Fibroblast of mammary gland (primary cell): ENCODE measurements around the gene CDCA4.

Experiments
- DNase-seq: peaks from one replicate; pipeline ENCODE4 v3.0.0-alpha.2; 2010; ENCODE audit warnings: low read depth
- H3K4me3 ChIP-seq: 2 replicates; pipeline ENCODE4 v1.5.1; 2011; ENCODE audit warnings: low read depth, mild to moderate bottlenecking, low read length, moderate library complexity; ENCODE audit not compliant: control insufficient read depth
- CTCF ChIP-seq: conservative IDR thresholded peaks from 2 replicates; pipeline ENCODE4 v1.5.1; 2011; ENCODE audit warnings: low read depth, low read length, inconsistent platforms; ENCODE audit not compliant: control insufficient read depth, insufficient read depth

The CDCA4 gene

DNA sequence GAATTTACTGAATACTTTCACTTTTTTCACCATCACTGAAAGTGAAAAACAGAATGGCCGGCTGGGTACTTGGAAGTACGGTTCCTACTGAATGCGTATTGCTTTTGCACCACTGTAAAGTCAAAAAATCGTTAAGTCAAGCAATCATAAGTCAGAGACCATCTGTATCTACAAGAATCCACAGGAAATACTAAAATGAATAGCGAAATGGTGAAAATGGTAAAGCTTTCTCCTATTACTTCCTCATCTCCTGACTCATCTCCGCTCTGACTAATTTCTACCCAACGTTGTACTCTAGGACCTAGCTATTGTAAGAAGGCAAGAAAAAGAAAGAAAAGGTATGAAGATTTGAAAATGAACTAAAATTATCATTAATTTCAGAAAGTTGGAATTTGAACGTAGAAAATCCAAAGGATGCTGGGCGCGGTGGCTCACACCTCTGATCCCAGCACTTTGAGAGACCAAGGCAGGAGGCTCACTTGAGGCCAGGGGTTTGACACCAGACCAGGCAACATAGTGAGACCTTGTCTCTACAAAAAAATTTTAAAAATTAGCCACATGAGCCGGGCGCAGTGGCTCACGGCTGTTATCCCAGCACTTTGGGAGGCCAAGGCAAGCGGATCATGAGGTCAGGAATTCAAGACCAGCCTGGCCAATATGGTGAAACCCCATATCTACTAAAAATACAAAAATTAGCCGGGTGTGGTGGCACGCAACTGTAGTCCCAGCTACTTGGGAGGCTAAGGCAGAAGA, 5.3 kb upstream of the CDCA4 start:
- DNase-seq = peak; percentile 83
- no peak for TF ChIP-seq CTCF
- no peak overlapping the region for H3K4me3 ChIP-seq

- H3K4me3 ChIP-seq = no peak overlapping the region
- DNase-seq = no peak
- no peak for TF ChIP-seq CTCF
Observed at GRCh38 chr14:105025429-105025828, 4.5 kb upstream of the CDCA4 start.

DNA sequence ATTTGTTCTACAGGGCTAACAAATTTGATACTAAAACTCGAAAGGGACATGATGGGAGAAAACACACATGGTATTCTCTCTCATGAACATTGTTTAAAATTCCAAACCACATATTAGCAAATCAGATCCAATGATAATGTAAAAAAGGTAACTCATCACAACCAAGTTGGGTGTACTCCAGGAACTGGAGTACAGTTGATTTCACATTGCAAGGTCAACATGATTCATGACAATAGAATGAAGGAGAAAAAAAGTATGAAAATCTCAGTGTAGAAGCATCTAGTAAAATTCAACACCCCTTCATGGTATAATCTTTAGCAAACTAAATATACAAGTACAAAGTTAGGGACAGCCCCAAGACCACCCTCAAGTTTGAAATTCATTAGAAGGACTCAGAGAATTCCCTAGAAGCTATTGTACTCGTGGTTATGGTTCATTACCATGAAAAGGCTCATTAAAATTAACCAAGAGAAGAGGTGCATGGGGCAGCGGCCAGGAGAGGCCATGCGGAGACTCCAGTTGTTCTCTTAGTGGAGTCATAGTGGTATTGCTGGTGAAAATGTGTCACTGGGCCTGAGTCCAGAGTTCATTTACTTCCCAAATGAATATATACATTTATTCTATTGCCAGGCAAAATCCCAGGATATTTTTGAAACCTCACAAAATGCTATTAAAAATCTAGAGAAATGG, 3.1 kb upstream of the CDCA4 start:
- no peak for TF ChIP-seq CTCF
- H3K4me3 ChIP-seq = no peak overlapping the region
- peak; percentile 81 for DNase-seq

DNA sequence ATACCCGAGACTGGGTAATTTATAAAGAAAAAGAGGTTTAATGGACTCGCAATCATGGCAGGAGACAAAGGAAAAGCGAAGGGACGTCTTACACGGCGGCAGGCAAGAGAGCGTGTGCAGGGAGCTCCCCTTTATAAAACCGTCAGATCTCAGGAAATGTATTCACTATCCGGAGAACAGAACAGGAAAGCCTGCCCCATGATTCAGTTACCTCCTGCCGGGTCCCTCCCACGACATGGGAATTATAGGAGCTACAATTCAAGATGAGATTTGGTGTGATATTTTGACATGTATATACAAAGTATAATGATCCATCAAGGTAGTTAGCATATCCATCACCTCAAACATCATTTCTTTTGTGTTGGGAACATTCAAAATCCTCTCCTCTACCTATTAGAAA, 2.3 kb upstream of the CDCA4 start:
- no peak for DNase-seq
- no peak overlapping the region for H3K4me3 ChIP-seq
- no peak for TF ChIP-seq CTCF

DNA sequence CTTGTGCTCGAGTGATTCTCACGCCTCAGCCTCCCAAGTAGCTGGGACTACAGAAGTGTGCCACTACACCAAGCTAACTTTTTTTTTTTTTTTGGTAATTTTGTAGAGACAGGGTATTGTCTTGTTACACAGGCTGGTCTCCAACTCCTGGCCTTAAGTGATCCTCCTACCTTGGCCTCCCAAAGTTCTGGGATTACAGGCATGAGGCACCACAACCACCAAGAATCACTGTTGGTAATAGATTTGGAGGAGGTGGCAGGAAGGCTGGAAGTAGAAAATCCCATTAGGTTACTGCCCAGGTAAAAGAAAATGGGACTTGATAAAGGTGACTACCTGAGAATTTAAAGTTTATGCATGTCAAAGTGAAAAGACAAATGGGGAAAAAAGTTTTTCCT, 1.4 kb upstream of the CDCA4 start:
- DNase-seq = no peak
- H3K4me3 ChIP-seq = peak overlapping the region; percentile 90
- no peak for TF ChIP-seq CTCF

DNA sequence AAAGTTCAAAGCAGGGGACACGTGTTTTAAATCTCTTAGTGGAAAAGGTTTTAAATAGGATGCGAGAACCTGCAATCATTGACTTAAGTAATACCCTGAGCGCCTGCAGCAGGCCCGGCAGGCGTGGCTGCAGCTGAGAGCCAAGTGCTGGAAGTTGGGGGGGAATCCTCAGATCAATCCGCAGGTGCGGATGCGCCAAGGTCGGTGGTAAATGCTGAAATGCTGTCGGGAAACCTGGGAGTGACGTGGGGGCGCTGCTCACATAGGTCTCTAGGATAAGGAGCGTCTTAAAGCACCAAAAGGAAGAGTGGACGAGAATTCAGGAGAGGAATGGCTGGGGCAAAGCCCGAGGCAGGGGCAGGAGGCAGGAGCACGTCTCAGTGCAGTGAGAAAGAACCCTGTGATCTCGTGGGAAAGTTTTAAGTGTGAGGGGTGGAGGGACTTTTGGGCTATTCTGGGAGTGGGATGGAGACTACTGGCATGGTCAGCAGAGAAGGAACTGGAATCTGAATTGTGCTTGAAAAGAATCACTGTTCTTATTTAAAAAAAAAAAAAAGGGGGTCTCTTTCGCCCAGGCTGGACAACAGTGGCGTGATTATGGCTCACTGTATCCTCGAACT, 883 bp upstream of the CDCA4 start:
- no peak for TF ChIP-seq CTCF
- peak; percentile 45 for DNase-seq

More for the DNA sequence above, 883 bp upstream of the CDCA4 start:
- peak overlapping the region; percentile 90 for H3K4me3 ChIP-seq
